AG09309 (cell line): ENCODE data around the gene MPPED2.

Experiments
- DNase-seq: peaks from one replicate; pipeline ENCODE4 v3.0.0-alpha.2; 2010; ENCODE audit warnings: low read depth
- H3K4me3 ChIP-seq: 2 replicates; pipeline ENCODE4 v1.5.1; 2011; ENCODE audit warnings: mild to moderate bottlenecking, low read depth, low read length, moderate library complexity; ENCODE audit not compliant: control insufficient read depth
- TF ChIP-seq, protein P1 (sequence below): IDR thresholded peaks from 2 replicates; pipeline ENCODE4 v1.5.1; 2011; ENCODE audit warnings: mild to moderate bottlenecking, low read depth, low read length, inconsistent platforms; ENCODE audit not compliant: insufficient read depth, control insufficient read depth; ENCODE audit errors: missing control alignments

The MPPED2 gene

DNA sequence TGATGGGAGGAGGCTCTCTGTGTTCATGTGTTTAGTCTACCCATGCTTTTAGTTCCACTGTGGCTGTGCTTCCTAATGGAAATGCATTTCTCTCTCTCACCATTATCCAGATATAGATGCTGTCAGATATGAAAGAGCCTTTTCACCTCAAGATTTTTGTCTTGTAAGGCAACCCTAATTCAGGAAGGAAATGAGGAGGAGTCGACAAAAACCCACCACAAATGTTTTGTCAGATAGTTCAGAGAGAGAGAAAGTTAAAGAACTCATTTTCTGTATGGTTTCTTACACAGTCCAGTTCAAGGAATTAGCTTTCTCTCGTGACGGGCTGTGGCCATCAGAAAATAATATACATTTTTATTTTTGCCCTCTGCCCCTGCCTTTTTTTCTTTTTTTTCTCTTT lies 180.8 kb downstream of the MPPED2 start:
- H3K4me3 ChIP-seq: no peak overlapping the region
- no peak for DNase-seq
- TF ChIP-seq, protein P1, sequence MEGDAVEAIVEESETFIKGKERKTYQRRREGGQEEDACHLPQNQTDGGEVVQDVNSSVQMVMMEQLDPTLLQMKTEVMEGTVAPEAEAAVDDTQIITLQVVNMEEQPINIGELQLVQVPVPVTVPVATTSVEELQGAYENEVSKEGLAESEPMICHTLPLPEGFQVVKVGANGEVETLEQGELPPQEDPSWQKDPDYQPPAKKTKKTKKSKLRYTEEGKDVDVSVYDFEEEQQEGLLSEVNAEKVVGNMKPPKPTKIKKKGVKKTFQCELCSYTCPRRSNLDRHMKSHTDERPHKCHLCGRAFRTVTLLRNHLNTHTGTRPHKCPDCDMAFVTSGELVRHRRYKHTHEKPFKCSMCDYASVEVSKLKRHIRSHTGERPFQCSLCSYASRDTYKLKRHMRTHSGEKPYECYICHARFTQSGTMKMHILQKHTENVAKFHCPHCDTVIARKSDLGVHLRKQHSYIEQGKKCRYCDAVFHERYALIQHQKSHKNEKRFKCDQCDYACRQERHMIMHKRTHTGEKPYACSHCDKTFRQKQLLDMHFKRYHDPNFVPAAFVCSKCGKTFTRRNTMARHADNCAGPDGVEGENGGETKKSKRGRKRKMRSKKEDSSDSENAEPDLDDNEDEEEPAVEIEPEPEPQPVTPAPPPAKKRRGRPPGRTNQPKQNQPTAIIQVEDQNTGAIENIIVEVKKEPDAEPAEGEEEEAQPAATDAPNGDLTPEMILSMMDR: no peak

DNA sequence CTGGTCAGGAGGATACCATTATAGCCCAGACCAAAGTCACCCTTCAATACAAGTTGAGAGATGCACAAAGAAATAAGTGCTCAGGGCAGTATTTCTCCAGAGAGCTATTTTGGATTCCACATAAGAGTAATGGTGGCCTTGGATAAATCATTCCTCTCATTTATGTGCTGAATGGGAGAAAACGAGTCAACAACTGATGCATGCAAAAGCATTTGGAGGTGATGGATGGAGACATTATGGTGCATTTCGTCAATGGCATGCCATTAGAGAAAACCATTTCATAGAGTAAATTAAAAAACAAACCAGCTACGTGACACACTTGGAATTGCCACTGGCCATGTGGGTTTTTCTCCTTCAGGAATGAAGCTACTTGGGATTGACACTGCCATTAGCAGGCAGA lies 182.0 kb downstream of the MPPED2 start:
- DNase-seq: no peak
- TF ChIP-seq, protein P1: no peak
- H3K4me3 ChIP-seq: no peak overlapping the region

DNA sequence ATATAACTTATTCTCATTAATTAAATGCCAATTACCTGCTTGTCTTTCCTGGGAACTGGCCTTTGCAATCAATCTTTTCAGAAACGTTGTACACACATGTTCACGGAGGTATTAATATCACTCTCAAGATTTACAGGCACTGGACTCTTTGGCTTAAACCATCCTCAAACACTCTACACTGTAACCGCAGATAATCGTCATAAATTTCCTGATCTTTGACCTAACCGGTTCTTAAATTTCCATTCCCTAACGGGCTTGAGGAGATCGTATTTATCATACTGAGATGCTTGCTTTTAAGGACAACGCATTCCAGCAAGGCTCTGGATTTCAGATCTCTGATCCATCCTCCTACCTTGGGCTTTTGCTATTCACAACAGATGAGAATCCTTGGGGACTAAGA lies 190.4 kb downstream of the MPPED2 start:
- no peak for DNase-seq
- no peak overlapping the region for H3K4me3 ChIP-seq
- TF ChIP-seq, protein P1: no peak

DNA sequence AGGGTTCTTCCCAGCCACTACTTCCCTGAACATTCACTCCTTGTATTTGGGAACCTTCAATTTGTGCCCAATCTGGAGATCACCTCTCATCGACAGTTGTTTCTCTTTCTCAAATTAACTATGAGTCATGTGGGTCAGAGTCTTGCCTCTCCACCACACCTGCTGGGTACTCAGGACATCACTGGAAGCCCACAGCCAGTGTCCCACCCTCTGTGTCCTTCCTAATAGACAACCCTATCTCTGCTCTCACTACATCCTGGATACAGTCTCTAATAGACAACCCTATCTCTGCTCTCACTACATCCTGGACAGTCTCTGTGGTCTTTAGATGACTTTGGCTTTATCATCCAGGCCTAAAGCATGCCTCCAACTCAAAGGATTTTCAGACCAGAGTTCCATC lies 193.1 kb downstream of the MPPED2 start:
- H3K4me3 ChIP-seq: no peak overlapping the region
- no peak for DNase-seq
- TF ChIP-seq, protein P1: no peak

DNA sequence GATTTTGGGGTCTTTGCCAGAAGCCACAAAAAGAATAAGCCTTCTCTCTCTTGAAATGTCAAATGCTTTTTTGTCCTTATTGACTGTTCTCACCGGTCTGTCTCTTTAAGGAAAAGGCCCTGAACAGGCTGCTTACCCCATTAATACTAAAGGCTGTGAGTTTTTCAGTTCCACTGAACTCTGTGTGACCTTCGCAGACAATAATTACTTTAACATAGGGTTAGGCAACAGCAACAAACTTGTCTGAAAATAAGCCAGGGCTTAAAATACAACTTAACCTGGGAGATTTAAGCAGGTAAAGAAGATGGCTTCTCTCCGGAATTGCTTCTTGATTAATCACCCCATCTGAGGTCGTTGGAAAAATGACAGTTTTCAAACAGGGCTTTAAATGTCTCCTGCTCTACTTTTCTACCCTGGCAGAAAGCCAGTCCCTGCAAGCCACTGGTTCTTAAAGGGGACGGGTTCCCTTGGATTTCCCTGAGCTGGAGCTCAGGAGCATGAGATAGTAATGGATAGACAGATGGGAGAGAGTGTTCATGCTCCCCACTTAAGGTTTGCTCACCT lies 193.8 kb downstream of the MPPED2 start:
- no peak for DNase-seq
- TF ChIP-seq, protein P1: no peak
- no peak overlapping the region for H3K4me3 ChIP-seq

DNA sequence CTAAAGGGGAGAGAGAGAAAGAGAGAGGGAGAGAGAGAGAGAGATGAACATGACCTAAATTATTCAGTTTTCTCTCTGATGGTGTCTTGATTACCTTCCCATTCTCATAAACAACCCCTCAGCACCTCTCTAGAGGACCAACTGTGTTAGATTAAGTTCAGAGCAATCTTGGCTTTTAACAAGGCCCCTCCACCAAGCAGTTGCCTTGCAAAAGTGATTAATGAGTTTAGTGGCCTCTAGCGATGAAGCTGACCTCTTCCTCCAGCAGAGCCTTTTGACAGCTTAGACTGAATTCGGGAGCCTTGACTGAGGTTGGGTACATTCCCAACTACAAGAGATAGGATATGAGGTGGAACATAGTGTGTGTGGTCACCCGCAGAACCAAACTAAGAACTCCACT lies 197.2 kb downstream of the MPPED2 start:
- TF ChIP-seq, protein P1: no peak
- DNase-seq: no peak
- no peak overlapping the region for H3K4me3 ChIP-seq
